ENCODE results near the gene CNTN3.

Gene CNTN3

DNA sequence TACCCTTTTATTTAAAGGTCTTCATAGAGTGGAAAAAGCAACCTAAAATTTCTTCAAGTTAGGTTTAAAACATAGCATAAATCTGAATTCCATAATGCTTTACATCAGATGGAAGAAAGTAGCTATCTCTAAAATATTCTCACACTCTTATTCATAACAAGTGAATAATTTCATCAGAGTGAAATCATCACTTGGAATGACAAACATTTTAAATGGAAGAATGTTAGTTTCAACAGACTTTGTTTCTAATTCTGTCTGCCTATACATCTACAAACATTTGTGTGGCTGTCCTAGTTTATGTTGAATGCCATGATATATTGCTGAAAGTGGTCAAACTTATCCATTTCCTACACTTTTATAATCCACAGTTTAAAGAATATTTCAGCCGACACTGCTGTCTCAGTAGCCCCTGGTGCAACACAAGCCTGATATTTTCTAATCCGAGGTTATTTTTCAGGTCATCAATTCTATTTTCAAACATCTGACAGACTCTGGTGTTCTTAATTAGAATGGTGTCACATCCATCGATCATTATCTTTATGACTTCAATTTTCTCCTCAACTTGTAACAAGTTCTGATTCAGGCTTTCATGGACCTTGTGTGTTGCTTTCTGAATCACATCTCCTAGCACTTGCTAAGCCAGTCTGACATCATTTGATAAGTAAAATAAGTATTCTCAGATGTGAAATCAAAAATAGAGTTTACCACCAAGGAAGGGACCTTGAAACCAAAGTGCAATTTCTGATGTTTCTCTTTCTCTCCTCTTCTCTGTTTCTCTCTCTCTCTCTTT is 17.1 kb upstream of the CNTN3 start:
- TF ChIP-seq, protein P1, sequence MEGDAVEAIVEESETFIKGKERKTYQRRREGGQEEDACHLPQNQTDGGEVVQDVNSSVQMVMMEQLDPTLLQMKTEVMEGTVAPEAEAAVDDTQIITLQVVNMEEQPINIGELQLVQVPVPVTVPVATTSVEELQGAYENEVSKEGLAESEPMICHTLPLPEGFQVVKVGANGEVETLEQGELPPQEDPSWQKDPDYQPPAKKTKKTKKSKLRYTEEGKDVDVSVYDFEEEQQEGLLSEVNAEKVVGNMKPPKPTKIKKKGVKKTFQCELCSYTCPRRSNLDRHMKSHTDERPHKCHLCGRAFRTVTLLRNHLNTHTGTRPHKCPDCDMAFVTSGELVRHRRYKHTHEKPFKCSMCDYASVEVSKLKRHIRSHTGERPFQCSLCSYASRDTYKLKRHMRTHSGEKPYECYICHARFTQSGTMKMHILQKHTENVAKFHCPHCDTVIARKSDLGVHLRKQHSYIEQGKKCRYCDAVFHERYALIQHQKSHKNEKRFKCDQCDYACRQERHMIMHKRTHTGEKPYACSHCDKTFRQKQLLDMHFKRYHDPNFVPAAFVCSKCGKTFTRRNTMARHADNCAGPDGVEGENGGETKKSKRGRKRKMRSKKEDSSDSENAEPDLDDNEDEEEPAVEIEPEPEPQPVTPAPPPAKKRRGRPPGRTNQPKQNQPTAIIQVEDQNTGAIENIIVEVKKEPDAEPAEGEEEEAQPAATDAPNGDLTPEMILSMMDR (IDR thresholded peaks at IDR 0.05; ENCODE audit: extremely low read depth, insufficient read depth, missing control alignments): no peak
- in situ Hi-C loops (cut with MboI; ENCODE audit: low pct_unique_long_range_greater_than_20kb, low sequenced_read_pairs, unreplicated experiment): no loop called here
- DNase-seq (ENCODE audit: low spot score): no peak

DNA sequence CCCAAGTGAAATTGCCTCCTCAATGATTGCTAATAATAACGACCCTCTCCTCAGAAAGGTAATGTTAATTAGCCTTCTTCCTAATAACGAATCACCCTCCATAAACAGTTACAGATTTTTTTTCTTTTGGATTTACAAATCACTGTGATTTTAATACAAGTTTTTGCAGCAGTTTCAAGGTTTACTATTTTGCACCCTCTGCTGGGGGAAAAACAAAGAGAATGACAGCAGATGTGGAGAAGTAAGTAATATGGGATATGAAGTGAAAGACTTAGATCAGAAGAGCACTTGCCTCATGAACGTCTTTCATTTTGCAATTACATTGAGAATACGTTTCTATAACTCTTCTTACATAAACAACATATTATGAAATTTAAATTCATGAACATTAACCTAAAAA is 16.1 kb upstream of the CNTN3 start:
- no peak for DNase-seq (ENCODE audit: low spot score)
- TF ChIP-seq, protein P1 (IDR thresholded peaks at IDR 0.05; ENCODE audit: extremely low read depth, insufficient read depth, missing control alignments): no peak
- in situ Hi-C loops (cut with MboI; ENCODE audit: low pct_unique_long_range_greater_than_20kb, low sequenced_read_pairs, unreplicated experiment): no loop called here

DNA sequence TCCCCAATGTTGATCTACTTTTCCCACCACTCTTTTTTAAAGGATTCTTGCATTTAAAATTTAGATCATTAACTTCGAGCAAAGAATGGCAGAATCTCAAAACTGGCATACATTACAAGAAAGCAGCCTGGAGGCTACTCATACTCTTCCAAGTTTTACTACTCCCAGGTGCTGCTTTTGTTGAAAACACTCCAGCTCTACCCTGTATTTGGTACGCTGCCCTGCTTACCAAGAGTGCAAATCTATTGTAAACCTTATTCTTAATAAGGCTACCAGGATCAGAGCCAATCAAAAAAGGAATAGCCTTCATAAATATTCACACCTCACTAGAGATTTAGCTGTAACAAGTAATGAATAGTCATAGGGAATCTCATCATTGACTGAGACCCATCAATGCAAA is 11.6 kb upstream of the CNTN3 start:
- no peak for DNase-seq (ENCODE audit: low spot score)
- TF ChIP-seq, protein P1 (IDR thresholded peaks at IDR 0.05; ENCODE audit: extremely low read depth, insufficient read depth, missing control alignments): no peak
- in situ Hi-C loops (cut with MboI; ENCODE audit: low pct_unique_long_range_greater_than_20kb, low sequenced_read_pairs, unreplicated experiment): no loop called here

DNA sequence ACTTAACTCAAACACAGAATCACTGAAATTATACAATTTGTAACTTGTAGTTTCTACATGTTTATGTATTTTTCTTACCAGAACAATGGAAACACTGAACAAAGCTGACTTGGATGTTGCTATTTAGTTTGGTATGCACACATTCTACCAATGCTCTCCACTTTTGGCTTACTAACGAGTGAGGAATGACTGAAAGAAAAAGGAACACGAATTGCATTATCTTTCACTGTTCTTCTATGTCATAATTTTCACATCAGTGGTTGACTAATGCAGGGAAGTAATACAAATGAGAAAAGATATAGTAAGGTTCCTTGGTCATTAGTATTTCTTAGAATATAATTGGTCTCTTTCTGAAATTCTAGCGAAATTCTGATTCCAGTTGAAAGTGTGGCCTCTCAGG is 9.8 kb upstream of the CNTN3 start:
- TF ChIP-seq, protein P1 (IDR thresholded peaks at IDR 0.05; ENCODE audit: extremely low read depth, insufficient read depth, missing control alignments): no peak
- no peak for DNase-seq (ENCODE audit: low spot score)
- in situ Hi-C loops (cut with MboI; ENCODE audit: low pct_unique_long_range_greater_than_20kb, low sequenced_read_pairs, unreplicated experiment): no loop called here

DNA sequence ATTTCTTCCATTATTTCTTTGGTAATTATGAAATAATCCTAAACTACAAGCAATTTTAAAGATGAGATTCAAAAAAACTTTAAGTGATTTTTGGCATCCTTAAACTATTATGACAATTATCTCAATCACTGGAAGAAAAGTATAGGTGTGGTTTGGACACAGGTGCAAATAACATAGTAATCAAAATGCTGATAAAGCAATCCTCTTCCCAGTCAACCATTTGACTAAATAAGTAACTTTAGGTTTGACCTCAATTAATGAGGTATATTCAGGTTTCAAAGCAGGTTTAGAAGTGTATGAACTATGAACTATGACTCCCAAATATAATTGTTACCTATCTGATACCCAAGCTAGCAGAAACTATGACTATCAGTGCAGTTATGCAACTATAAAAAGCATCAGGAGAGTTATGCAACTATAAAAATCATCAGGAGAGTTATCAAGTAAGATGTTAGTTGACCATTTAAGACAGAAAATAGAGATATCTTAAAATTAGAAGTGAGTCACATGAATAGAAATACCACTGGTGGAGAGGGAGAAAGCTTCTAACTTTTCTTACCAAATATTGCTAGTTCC is 8.9 kb upstream of the CNTN3 start:
- TF ChIP-seq, protein P1 (IDR thresholded peaks at IDR 0.05; ENCODE audit: extremely low read depth, insufficient read depth, missing control alignments): no peak
- in situ Hi-C loops (cut with MboI; ENCODE audit: low pct_unique_long_range_greater_than_20kb, low sequenced_read_pairs, unreplicated experiment): no loop called here
- no peak for DNase-seq (ENCODE audit: low spot score)

DNA sequence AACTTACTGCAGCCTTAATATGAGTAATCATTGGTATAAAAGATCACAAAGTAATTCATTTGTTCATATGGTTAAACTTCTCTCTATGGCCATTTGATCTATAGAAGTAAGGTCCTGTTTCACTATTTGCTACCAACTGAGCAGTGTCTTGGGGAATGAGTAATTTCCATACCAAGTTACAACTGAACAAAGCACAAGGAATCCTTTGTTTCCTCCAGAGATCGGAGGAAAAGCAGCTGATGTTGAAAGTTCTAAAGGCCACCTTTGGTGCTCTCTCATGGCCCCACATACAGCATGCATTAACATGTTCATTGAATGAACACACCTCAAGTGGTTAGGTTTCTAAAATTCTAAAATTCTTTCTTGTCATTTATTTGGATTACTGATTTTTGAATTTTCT is 7.1 kb upstream of the CNTN3 start:
- in situ Hi-C loops (cut with MboI; ENCODE audit: low pct_unique_long_range_greater_than_20kb, low sequenced_read_pairs, unreplicated experiment): no loop called here
- DNase-seq (ENCODE audit: low spot score): no peak
- TF ChIP-seq, protein P1 (IDR thresholded peaks at IDR 0.05; ENCODE audit: extremely low read depth, insufficient read depth, missing control alignments): no peak

Data from GM13977 (cell line).